HL-60 (cell line): ENCODE data around the gene SMAD6.

ENCODE experiments used
- DNase-seq, 2 experiments: peaks; one replicate each; pipeline ENCODE4 v3.0.0-alpha.2; 2010 to 2020; ENCODE audit warnings: low read depth in 1 of 2, low spot score in 1 of 2
- H3K27ac ChIP-seq: fragments of 250-450 bp; sonication (Bioruptor Pico); replicated peaks from 2 replicates; pipeline ENCODE4 v1.5.1; 2020; ENCODE audit warnings: mild to moderate bottlenecking, moderate library complexity
- H3K27me3 ChIP-seq: fragments of 250-450 bp; sonication (Bioruptor Pico); 2 replicates; pipeline ENCODE4 v1.5.1; 2021; ENCODE audit warnings: mild to moderate bottlenecking, moderate library complexity; ENCODE audit not compliant: insufficient read depth, poor library complexity, severe bottlenecking
- H3K4me3 ChIP-seq: replicated peaks from 2 replicates; pipeline ENCODE4 v1.5.1; 2011; ENCODE audit warnings: mild to moderate bottlenecking, control low read depth, low read length; ENCODE audit not compliant: insufficient read depth
- CTCF ChIP-seq: IDR thresholded peaks from one replicate; pipeline ENCODE4 v1.5.1; 2011; ENCODE audit warnings: low read length, control low read depth, inconsistent platforms; ENCODE audit not compliant: insufficient read depth
- GABPA ChIP-seq: IDR thresholded peaks from 2 replicates; pipeline ENCODE4 v1.6.1; 2012; ENCODE audit warnings: low read depth
- POLR2AphosphoS5 ChIP-seq: IDR thresholded peaks from 2 replicates; pipeline ENCODE4 v1.6.1; 2012; ENCODE audit warnings: low read depth
- REST ChIP-seq: IDR thresholded peaks from 2 replicates; pipeline ENCODE4 v1.6.1; 2012; ENCODE audit warnings: low read depth; ENCODE audit not compliant: insufficient replicate concordance
- SPI1 ChIP-seq: IDR thresholded peaks from 2 replicates; pipeline ENCODE4 v1.6.1; 2012; ENCODE audit warnings: low read depth, mild to moderate bottlenecking, borderline replicate concordance

SMAD6 gene

GRCh38 chr15:66782785-66783184 is 80.7 kb downstream of the SMAD6 start:
- H3K4me3 ChIP-seq = no peak overlapping the region
- H3K27me3 ChIP-seq = no peaks in the 10 kb centered on the region
- TF ChIP-seq POLR2AphosphoS5 = no peak
- TF ChIP-seq REST = no peak
- TF ChIP-seq CTCF = no peak
- TF ChIP-seq GABPA = no peak
- TF ChIP-seq SPI1 = no peak
- H3K27ac ChIP-seq = no peak overlapping the region
- DNase-seq = no peak

GRCh38 chr15:66783314-66783713 is 81.3 kb downstream of the SMAD6 start:
- H3K27ac ChIP-seq = no peak overlapping the region
- TF ChIP-seq REST = no peak
- no peak for TF ChIP-seq POLR2AphosphoS5
- no peak for TF ChIP-seq SPI1
- no peak for TF ChIP-seq CTCF
- TF ChIP-seq GABPA = no peak
- H3K4me3 ChIP-seq = no peak overlapping the region
- H3K27me3 ChIP-seq = no peaks in the 10 kb centered on the region
- DNase-seq = no peak

- Histone ChIP-seq H3K27me3 (no peaks in the 10 kb centered on the region), H3K4me3 (no peak overlapping the region), H3K27ac (no peak overlapping the region)
- no peak for DNase-seq
- TF ChIP-seq REST (no peak), POLR2AphosphoS5 (no peak), GABPA (no peak), SPI1 (no peak), CTCF (no peak)
Observed at GRCh38 chr15:66783725-66784124, 81.7 kb downstream of the SMAD6 start.
